Measurements from ENCODE around the gene MAP3K20.
"Not testable (repeated sequence)": the region's sequence is repeated elsewhere in the genome, so short reads cannot be mapped to it uniquely, and the experiment has no call there.

DNA sequence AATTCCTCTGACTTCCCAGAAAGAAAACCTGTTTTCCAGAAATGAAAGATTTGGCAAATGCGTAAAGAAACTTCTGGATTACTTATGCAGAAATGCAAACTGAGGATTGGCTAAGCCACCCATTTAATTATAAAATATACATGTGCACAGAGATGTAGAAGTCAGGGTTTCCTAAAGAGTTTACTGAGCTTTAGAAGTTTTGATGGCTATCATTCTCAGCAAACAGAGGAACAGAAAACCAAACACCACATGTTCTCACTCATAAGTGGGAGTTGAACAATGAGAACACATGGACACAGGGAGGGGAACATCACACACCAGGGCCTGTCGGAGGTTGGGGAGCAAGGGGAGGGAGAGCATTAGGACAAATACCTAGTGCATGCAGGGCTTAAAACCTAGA is 37.4 kb upstream of the MAP3K20 start:
- not testable (repeated sequence) for TF ChIP-seq POLR2A (IDR thresholded peaks at IDR 0.05); POLR2AphosphoS5 (IDR thresholded peaks at IDR 0.05); EP300 (IDR thresholded peaks at IDR 0.05; ENCODE audit: low read depth)
- TF ChIP-seq, protein P1, sequence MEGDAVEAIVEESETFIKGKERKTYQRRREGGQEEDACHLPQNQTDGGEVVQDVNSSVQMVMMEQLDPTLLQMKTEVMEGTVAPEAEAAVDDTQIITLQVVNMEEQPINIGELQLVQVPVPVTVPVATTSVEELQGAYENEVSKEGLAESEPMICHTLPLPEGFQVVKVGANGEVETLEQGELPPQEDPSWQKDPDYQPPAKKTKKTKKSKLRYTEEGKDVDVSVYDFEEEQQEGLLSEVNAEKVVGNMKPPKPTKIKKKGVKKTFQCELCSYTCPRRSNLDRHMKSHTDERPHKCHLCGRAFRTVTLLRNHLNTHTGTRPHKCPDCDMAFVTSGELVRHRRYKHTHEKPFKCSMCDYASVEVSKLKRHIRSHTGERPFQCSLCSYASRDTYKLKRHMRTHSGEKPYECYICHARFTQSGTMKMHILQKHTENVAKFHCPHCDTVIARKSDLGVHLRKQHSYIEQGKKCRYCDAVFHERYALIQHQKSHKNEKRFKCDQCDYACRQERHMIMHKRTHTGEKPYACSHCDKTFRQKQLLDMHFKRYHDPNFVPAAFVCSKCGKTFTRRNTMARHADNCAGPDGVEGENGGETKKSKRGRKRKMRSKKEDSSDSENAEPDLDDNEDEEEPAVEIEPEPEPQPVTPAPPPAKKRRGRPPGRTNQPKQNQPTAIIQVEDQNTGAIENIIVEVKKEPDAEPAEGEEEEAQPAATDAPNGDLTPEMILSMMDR (IDR thresholded peaks at IDR 0.05) = not testable (repeated sequence)

All from transverse colon (tissue), 4 donors.